HG03103 (cell line): ENCODE results near the gene OCA2.

Experiments used
- ATAC-seq: cut with Tn5 transposase; IDR thresholded peaks from one replicate; pipeline ENCODE4 v1.9.1; 2021; ENCODE audit warnings: low read depth; ENCODE audit not compliant: unreplicated experiment

Gene OCA2

DNA sequence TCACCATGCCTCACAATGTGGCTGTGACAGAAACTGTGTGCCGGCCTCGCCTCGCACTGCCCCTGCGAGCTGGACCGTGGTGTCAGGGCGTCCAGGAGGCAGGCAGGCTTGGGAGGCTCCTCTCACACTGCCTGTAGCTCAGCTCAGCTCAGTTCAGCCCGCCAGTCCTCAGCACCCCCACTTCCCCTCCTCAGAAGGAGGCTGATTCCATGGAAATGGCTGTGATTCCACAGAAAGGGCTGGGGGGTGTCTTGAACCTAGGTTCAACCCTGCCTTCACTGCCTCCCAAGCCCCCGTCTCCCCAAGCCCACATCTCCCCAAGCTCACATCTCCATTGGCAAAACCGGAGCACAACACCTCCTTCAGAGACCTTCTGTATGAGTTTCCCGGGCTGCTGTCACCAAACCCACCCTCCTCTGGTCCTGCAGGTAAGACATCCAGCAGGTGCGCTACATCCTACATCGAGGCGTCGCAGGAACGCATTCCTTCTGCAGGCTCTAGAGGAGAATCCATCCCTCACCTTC lies 94.0 kb downstream of the OCA2 start:
- no peak for ATAC-seq

DNA sequence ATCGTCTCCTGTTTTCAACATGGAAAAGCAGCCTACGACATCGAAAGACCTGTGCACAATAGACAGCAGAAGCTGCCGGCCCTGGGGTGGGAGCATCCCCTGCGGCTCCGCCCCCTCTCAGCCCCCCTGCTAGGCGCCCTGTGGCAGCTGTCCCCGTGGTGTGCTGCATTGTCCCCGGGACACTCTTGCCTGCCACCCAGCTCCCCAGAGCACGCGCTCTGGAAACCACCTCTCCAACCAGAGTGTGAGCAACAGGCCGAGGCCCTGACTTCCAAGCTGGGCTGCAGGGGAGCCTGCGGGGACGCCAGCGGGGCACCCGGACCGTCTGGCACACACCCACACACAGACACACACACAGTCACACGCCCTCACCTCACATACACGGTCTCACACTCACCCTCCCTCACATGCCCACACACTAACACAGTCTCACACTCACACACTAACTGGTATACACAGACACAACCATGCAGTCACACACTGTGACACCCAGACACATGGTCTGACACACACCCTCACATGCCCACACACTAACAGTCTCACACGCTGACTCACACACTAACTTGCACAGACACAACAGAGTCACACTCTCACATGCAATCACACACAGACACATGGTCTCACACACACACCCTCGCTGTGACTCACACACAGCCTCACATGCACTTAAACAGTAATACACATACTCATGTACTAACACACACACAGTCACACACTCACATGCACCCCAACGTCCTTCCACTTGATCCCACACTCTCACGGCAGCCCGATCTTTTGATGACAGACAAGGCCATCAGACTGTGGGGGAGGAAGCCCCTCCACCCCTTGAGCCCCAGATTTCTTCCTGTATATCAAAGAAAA lies 94.7 kb downstream of the OCA2 start:
- ATAC-seq: no peak

DNA sequence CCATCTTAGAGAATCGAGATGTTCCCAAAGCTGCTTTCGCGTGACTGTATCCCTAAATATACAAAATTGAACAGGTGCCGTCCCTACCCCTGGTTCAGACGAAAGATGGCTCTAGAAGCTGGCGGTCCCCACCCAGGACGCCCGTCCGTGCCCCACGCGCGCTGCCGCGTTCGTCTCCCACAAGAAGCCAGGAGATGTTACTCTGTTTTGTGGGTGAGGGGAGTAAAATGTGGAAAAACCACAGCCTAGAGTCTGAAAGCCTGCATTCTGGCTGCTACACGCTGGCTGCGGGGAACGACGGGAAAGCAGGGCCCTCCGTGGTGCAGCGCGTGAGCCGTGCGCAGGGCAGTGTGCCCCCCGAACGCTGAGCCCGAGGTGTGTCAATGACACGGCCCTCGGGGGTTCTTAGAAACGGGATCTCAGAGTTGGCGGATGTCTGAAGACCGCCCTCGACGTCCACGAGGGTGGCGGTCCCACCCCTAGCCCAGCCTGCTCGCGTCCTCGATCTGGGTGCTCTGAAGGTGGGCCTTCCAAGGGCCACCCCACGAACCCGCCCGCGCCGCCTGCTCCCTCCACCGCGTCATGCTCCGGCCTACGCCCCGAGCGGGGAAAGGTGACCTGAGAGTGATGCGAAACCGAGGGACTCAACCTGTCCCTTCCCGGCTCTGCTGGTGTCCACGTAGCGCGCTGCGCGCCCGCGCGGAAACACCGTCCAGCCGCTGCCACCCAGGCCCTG lies 95.6 kb downstream of the OCA2 start:
- ATAC-seq: no peak

DNA sequence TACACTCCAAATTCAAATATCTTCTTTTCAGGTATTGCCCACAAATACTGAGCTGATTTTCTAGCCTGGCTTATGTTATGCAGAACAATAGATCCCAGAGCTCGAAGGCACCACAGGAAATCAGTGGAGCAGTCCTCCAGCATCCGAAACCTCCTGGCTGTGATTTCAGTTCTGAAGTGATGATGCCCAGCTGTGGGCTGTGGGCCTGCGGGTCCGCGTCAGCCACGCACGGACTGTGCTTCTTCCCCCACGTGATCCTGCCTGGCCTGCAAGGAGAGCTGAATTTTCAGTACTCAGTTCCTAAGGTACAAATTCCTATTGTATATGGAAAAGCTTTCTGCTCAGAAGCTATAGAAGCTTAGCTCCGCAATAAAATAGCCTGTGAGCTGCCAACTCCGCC lies 96.2 kb downstream of the OCA2 start:
- ATAC-seq: no peak

DNA sequence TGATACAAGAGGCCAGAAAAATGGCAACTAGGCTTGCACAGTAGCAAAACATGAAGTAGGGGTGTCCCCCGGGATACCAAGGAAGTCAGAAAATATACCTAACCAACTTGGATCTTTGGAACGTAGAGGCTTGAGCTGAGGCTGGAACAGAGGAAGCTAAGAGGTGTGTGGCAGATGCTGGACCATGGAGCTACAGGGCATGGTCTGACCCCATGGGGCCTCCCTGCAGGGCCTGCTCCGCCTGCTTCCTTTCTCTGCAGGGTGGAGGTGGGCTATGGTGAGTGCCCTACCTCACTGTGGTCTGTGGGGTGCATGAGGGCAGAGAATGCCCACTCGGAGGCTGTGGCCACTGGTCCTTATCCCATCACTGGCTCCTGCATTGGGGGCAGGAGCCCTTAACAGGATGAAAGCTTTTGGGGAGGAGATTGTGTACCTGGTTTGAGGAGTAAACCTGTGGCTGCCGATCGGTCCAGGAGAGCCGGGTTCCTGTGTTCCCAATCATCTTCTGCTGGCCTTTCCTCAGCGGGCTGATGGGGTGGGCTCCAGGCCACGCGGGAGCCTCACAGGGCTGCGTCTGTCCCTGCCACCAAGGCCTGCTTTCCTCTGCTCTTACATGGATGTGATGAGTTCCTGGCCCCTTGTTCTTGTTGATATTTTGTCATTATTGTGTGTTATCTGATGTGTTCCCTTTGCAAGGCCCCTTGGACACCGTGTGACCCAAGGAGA lies 96.8 kb downstream of the OCA2 start:
- no peak for ATAC-seq

DNA sequence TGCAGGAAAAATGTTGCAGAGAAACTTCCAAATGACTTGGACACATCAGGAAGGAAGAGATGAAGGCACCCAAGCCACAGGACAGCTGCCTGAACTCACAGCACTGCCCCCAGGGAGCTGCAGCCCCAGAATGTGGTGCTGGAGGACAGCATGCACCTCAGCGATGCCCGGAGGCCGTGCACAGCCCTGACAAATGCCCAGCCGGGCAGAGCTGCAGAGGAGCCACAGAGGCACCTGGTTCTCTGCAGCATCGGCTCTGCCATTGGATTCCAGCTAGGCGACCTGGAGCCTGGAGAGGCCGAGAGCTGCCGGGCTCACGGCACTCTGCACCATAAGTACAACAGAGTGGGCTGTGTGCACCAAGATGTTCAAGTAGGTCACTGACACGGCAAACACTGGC lies 97.5 kb downstream of the OCA2 start:
- no peak for ATAC-seq

DNA sequence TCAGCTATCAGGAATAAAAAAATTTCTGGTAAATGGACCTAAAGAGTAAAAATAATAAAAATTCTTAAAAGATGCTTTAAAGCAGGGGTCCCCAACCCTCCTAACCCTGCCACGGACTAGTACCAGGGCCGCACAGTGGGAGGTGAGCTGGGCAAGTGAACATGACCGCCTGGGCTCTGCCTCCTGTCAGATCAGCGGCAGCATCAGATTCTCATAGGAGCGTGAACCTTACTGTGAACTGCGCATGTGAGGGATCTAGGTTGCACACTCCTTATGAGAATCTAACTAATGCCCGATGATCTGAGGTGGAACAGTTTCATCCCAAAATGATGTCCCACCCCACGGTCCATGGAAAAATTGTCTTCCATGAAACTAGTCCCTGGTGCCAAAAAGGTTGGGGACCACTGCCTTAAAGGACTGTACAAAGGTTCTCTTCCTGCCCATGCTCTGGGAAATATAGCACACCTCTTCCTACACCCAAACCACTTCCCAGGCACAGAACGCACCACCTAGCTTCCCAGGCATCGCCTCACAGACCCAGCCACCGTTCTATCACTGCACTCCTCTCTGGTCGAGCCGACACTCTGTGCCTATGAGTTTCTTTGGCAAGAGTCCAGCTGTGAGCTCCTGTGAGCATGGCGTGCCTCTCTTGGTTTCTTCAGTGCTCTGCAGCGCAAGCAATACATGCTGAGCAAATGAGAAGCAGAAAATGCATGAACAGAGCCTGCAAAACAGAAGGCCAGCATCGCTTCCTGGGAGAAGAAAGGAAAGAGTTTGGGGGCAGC lies 104.9 kb downstream of the OCA2 start:
- no peak for ATAC-seq

DNA sequence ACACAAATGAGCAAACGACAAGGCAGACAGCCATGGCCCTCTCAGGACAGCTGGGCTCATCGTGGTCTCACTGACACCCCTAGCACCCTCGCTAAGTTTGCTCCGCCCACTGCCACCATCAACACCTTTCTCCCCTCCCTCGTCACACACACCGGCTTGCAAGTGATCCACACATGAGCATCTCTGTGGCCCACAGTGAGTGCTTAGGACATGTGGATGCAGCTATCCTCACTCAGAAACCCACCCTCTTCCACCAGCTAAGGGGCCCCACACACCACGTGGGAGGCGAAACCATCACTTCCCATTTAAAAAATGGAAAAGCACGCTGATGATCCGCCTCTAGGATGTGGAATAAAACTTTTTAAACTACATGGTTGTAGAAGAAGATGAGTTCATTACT lies 105.6 kb downstream of the OCA2 start:
- no peak for ATAC-seq

DNA sequence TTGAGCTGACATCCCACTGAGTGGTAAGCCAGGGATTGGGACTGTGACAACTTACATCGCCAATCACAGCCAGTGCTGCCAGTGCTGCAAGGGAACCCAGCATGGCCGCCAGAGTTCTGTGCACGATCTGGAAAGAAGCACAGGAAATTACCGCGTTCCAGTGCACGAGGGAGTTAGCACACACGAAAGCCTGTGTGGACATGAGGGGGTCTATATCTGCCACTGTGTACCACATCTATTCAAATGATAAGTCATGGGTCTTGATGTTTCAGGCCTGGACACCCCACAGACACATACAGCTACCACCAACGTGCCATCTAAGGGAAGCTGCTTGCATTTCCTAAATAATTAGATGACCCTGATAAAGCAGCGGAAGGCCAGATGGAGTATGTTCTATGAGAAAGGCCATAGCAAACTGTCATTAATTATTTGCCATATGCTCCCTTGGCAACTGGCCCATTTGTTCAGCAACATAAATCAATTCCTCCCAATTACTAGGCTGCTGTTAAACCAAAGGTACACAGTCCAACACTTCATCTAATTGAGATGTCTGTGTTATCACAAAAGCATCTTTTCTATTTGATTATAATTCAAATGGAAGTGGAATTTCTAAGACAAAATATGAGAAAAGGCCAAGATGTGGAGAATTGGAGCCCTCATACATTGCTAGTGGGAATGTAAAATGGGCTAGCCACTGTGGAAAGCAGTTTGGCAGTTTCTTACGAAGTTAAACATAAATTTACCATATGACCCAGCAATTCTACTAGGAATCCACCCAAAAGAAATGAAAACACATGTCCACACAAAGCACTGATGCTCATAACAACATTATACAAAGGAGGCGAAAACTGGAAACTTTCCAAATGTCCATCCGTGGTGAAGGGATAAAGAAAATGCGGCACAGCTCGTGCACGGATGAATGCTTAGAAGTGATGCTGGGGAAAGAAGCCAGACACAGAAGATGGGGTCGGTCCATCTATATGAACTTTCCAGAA lies 108.3 kb downstream of the OCA2 start:
- ATAC-seq: no peak

DNA sequence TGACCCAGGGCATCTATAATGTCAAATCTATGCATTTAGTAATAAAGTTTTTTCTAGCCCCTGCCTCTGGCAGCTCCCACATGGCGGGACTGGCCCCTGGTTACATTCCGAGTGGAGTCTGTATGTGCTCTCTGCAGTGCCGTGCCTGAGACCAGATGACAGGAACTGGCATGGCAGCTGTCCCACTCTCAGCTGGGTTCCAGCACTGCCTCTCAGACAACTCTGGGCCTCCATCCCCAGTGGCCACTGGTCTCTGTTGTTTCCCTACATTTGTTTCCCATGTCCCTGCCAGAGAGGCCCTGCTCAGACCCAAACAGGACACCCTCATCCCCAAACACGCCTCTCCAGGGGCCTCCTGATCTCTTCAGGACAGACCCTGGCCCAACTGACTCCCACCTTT lies 109.3 kb downstream of the OCA2 start:
- no peak for ATAC-seq

DNA sequence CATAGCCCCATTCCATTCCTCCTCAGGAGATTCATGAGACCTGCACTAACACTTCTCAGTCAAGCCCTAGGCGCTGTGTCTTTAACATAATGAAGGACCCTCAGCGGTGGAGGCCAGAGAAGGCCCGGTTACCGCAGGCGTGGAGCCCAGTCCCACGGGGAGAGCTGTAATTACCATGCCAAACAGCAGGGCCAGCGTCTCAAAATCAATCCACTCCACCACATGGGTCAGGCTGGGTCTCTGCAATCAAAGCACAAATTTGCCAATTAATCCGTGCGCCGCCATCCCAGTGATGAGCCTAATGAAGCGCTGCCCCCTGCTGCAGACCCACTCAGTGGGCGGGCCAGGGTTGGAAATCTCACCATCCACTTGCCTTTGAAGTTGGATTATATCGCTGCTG lies 109.7 kb downstream of the OCA2 start:
- no peak for ATAC-seq

DNA sequence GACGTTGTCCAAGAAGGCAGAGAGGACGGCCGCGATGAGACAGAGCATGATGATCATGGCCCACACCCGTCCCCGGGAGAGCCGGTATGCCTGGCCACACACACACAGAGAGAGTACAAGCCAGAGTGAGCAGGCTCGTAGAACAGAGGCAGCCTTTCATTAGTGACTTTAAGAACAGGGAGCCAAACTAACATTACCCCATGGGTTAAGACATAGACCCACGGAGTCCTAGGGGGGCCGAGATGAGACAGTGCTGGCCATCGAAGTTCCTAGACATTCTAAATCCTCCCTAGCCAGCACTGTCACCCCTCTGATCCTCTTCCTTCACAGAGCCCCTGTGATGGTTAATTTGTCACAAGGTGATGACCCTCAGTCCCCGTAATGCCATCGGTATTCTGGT lies 114.0 kb downstream of the OCA2 start:
- ATAC-seq: no peak

DNA sequence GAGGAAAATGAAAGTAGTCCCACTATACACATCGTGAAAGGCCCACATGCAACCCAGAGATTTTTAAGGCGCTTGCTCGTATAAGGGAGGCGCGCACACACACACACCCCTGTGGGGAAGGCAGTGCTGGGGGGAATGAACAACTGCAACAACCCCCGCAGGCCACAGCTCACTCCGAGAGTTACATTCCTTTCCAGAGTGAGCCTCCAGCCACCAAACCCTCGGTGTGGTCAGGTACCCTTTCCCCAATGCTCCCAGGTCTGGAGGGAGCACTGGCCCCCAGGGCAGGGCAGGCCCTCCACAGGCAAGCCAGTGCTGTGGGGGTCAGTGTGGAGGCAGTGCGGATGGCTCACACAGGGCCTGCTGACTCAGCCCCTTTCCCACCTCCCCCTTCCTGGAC lies 115.6 kb downstream of the OCA2 start:
- ATAC-seq: no peak

DNA sequence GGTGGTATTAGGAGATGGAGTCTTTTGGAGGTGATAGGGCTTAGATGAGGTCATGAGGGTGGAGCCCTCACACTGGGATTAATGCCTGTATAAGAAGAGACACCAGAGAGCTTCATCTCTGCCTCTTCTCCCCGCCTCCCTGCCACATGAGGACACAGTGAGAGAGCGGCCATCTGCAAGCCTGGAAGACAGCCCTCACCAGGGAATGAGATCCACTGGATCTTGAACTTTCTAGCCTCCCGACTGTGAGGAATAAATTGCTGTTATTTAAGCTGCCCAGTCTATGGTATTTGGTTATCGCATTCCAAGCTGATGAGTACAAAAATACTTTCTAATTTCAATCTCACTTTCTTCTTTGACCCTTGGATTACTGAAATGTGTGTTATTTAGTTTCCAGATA lies 121.4 kb downstream of the OCA2 start:
- no peak for ATAC-seq

DNA sequence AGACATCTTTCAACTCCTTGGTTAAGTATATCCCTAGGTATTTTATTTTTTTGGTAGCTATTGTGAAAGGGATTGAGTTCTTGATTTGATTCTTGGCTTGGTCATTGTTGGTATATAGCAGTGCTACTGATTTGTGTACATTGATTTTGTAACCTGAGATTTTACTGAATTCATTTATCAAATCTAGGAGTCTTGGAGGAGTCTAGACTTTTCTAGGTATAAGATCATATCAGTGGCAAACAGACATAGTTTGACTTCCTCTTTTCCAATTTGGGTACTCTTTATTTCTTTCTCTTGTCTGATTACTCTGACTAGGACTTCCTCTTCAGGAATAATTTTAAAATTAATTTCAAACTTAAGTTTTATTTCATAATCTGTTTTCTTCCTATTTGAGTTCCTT lies 125.2 kb downstream of the OCA2 start:
- ATAC-seq: no peak

DNA sequence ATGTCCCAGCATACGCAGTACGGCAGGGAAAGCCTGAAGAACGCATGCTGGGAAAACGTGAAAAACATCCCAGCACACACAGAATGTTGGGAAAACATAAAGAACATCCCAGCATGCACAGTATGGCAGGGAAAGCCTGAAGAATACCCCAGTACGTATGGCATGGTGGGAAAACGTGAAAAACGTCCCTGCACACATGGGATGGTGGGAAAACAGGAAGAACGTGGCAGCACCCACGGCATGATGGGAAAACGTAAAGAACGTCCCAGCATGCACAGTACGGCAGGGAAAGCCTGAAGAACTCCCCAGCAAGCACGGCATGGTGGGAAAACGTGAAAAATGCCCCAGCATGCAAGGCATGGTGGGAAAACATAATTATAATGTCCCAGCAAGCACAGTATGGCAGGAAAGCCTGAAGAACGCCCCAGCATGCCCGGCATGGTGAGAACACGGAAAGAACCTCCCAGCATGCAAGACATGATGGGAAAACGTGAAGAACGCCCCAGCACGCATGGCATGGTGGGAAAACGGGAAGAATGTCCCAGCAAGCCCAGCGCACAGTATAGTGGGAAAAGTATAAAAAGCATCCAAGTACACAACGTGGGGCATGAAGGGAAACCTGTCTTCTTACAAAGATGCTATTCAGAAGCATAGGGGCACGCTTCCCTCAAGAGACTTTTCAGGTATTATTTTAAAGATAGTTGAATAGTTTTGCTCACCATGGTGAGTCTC lies 128.3 kb downstream of the OCA2 start:
- ATAC-seq: no peak

DNA sequence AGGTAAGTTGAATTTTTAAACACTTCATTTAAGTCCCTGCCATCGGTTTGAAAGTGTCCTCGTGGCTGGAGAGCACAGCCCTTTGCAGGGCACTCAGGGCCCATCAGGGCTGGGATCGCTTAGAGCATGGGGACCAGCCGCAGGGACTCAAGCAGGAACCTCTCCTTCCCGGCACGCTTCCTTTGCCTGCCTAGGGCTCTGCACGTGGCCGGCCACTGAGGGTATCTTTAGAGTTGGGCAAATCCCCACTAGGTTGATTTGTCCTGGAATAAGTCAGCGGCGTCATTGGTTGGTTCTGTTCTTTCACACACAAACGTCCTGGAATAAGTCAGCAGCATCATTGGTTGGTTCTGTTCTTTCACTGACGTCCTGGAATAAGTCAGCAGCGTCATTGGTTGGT lies 131.6 kb downstream of the OCA2 start:
- no peak for ATAC-seq

DNA sequence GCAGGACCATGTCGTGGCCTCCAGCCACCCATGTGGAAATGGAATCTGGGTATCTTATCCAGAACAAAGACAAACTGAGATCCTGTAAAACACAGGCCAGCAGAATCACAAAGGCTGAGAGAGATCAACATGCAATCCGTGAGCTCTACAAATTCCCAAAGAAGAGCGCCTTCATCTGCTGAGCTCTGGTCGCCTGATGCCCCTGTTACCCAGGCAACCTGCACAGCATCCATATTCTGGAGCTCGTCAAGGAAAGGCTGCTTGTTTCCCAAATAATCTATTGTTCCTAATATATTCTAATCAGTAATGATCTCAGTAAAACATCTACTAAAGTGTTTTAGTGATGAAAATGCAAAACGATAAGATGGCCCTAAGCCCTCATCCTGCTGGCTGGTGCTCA lies 133.6 kb downstream of the OCA2 start:
- no peak for ATAC-seq

DNA sequence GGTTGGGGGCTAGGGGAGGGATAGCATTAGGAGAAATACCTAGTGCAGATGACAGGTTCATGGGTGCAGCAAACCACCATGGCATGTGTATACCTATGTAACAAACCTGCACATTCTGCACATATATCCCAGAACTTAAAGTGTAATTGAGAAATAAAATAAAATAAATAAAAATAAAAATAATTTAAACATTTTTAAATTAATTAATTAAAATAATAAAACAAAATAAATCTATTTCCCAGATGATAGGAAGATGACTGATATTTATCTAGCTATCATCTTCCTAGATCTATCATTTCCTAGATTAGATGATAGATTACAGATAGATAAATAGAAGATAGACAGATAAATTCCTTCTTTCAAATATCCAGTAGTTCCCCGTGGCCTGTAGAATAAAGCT lies 137.3 kb downstream of the OCA2 start:
- ATAC-seq: no peak
